Hematopoietic multipotent progenitor cell treated with erythropoietin and hydrocortisone succinate and interleukin-3 and kit ligand, for 17 days (in vitro differentiated cells): Measurements from ENCODE around the gene VAV3.
"Not testable (repeated sequence)": the region's sequence is repeated elsewhere in the genome, so short reads cannot be mapped to it uniquely, and the experiment has no call there.

ENCODE experiments used
- DNase-seq: peaks from one replicate; pipeline ENCODE4 v3.0.0-alpha.2; 2015; ENCODE audit warnings: low spot score

The VAV3 gene, protein sequence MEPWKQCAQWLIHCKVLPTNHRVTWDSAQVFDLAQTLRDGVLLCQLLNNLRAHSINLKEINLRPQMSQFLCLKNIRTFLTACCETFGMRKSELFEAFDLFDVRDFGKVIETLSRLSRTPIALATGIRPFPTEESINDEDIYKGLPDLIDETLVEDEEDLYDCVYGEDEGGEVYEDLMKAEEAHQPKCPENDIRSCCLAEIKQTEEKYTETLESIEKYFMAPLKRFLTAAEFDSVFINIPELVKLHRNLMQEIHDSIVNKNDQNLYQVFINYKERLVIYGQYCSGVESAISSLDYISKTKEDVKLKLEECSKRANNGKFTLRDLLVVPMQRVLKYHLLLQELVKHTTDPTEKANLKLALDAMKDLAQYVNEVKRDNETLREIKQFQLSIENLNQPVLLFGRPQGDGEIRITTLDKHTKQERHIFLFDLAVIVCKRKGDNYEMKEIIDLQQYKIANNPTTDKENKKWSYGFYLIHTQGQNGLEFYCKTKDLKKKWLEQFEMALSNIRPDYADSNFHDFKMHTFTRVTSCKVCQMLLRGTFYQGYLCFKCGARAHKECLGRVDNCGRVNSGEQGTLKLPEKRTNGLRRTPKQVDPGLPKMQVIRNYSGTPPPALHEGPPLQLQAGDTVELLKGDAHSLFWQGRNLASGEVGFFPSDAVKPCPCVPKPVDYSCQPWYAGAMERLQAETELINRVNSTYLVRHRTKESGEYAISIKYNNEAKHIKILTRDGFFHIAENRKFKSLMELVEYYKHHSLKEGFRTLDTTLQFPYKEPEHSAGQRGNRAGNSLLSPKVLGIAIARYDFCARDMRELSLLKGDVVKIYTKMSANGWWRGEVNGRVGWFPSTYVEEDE

GRCh38 chr1:107965110-107965991, at the start of gene VAV3:
Gene VAV3 (minus strand): TSS chr1:107965180. CDS start chr1:107964869, 311 bp downstream.
- peak; percentile 21 for DNase-seq

- DNase-seq: no peak
Measured at GRCh38 chr1:108012553-108012952, 47.6 kb upstream of the VAV3 start.

DNA sequence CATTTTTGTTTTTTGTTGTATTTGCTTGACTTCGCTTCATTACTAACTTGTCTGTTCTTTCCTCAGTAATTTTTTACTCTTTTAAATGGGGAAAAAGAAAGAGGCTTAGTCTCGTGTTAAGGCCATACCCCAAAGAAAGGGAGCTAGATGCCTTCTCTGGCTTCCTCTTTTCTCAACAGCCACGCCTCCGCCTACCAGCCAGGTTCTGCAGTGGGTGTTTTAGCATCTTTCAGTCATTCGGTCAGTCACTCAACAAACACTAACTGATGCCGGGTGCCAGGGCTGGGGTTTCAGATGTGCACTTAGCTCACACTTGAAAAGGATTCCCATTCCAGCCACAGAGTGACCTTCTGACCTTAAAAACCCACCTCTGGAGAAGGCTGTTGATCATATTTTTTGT, 46.3 kb upstream of the VAV3 start:
- no peak for DNase-seq

DNA sequence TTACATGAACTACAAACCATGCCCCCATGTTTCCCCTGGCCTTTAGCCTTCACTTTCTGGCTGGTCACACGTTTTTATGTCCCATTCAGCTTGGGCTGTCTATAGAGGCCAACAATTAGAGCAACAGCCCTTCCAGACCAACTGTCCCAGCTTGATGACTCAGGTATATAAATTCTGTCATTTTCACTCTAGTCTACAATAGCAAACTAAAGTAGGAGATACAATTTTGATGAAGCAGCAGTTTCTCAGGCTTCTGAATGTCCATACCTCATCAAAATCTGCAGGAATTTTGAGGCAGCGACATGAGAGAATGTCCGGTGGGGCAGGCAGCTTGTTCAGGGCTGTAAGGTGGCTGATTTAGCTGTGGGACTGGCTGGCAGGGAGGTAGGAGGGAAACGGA, 45.6 kb upstream of the VAV3 start:
- DNase-seq: no peak

DNA sequence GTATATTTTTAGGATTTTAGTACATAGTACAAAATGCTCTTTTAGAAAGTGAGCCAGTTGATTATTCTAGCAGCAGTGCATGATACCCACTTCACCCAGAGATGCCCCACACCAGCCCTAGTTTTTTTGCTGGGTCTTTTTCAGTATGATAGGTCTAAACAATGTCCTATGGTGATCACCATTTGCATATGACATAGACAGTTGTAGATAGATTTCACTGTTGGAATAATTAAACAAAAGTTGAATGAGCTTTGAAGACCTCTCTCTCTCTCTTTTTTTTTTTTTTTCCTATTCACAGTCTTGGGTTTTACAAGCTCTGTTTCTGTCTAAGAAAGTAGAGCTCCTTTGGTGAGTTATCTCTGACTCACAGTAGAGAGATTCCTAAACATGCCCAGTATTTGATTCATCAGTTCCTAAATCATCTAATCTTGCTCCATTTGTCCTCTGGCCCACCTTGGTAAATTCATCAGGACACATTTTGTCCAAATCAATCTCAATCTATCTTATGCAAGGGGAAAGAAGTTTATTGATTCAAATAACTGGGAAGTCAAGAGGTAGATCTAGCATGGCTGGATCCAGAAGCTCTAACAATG, 44.7 kb upstream of the VAV3 start:
- no peak for DNase-seq

DNA sequence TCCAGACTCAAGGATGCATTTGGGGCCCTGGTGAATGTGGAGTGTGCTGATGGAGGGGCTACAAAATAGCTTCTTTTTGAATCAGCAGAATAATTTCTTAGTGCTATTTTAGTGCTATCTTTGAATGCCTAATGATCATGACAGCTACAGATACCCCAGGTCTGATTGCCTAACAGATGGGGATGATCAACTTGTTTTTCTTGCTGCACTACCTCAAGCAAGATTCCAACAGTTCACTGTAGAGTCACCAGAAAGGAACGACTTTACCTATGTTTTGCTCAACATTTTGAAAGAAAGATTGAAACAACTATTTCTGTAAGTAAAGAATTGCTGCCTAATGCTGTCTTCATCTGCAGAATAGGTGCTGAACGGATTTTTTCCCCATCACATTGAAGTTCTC, 42.6 kb upstream of the VAV3 start:
- DNase-seq: no peak

DNA sequence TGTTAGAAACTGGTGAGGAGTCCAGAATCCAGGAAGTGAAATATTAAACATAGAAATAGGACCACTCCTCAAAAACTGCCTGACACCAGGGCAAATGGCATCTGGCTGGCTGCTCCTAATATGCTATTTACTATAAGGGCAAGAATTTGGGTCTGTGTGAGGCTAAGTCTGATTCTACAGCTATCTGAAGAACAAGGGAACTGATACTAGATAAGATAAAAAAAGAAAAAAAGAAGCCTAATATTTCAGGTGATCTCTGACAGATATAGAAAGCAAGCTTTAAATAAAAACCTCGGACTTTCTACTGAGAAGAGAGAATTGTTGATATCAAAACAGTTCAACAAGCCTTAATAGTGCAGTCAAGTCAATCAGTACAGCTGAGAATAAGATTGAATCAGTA, 42.1 kb upstream of the VAV3 start:
- DNase-seq: no peak

DNA sequence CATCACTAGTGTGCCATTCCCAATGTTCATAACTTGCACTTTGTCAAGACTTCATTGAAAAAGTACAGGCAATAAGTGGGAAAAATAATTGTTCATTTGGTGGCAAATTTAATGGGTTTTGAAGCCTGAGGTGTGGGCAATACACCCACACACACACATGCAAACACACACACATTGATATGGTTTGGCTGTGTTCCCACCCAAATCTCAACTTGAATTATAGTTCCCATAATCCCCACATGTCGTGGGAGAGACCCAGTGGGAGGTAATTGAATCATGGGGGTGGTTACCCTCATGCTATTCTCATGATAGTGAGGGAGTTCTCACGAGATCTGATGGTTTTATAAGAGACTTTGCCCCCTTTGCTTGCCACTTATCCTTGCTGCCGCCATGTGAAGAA, 39.9 kb upstream of the VAV3 start:
- not testable (repeated sequence) for DNase-seq

- DNase-seq: no peak
Measured at GRCh38 chr1:108000620-108001111, 35.7 kb upstream of the VAV3 start.

- no peak for DNase-seq
Measured at GRCh38 chr1:108000184-108000583, 35.2 kb upstream of the VAV3 start.

DNA sequence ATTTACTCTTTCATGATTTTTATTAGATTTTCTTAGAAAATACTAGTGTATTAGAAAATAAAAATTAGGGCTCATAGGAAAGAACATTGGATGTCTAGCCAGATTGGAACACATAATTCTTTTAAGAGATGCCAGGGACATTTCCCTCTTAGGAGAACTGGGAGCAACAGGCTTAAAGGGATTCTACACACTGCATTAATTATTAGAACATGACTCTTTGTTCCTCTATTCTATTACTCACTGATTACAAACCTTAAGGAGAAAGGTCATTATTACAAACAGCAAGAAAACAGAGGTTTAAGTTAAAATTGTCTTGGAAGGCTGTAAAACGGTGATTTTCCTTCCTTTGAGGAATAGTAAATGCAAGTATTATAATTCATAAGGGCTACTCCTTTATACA, 32.9 kb upstream of the VAV3 start:
- no peak for DNase-seq

- no peak for DNase-seq
Measured at GRCh38 chr1:107993920-107994319, 28.9 kb upstream of the VAV3 start.

- no peak for DNase-seq
Measured at GRCh38 chr1:107992347-107992746, 27.4 kb upstream of the VAV3 start.

GRCh38 chr1:107991371-107992066, 26.5 kb upstream of the VAV3 start:
- no peak for DNase-seq

- no peak for DNase-seq
Measured at GRCh38 chr1:107990606-107991005, 25.6 kb upstream of the VAV3 start.

DNA sequence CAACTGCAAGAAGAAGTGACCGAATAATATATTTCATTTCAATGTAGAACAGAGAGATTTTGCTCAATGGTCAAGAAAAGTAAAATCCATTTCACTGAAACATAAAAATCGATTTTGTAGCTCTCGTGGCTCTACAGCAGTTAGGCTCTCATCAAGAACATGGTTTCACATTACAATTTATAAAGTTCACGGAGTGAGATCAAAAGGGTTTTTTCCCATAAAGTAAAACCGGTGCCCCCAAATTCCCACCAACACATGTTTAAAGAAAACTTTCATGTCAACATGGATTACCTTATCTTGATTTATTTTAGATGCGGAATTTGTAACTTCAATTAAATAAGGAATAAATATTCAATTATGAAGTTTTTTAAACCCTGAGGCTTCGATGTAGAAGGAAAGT, 16.3 kb upstream of the VAV3 start:
- DNase-seq: no peak

- no peak for DNase-seq
Measured at GRCh38 chr1:107979926-107980325, 14.9 kb upstream of the VAV3 start.

GRCh38 chr1:107979088-107979487, 14.1 kb upstream of the VAV3 start:
- no peak for DNase-seq

- DNase-seq: no peak
Measured at GRCh38 chr1:107976836-107977235, 11.9 kb upstream of the VAV3 start.

- no peak for DNase-seq
Measured at GRCh38 chr1:107976431-107976830, 11.5 kb upstream of the VAV3 start.

GRCh38 chr1:107975851-107976250, 10.9 kb upstream of the VAV3 start:
- DNase-seq: no peak
